HEK293 (cell line): ENCODE results near the gene GEMIN5.

Experiments used
- CTCF ChIA-PET: fragments of 350-600 bp; formaldehyde crosslinking; extraction: SDS; loops from one replicate; lab custom pipeline; 2021; ENCODE audit warnings: antibody characterized with exemption; lab: Yijun Ruan, JAX
- POLR2A ChIA-PET: fragments of 300-600 bp; formaldehyde crosslinking; extraction: SDS; loops from one replicate; lab custom pipeline; 2020; ENCODE audit warnings: antibody characterized with exemption, inconsistent platforms; lab: Yijun Ruan, JAX
- H3K27ac ChIP-seq: fragments of 200-500 bp; sonication (Bioruptor generic); 2 replicates; pipeline ENCODE4 v1.5.1; 2014; ENCODE audit warnings: low read depth, low read length, control low read depth, inconsistent platforms; ENCODE audit errors: extremely low read depth
- H3K36me3 ChIP-seq, 2 experiments: fragments of 200-500 bp in 1 of 2; sonication (Bioruptor generic) in 1 of 2; 1 replicate in 1 of 2; 2 replicates in 1 of 2; pipeline ENCODE4 v1.5.1; 2014 to 2017; ENCODE audit warnings: inconsistent platforms in 2 of 2, low read length in 2 of 2; ENCODE audit not compliant: control insufficient read depth in 2 of 2, insufficient read depth in 1 of 2
- H3K4me1 ChIP-seq: fragments of 200-500 bp; sonication (Bioruptor generic); 2 replicates; pipeline ENCODE4 v1.5.1; 2014; ENCODE audit warnings: mild to moderate bottlenecking, low read length, inconsistent platforms; ENCODE audit not compliant: control insufficient read depth, insufficient read depth
- H3K4me3 ChIP-seq: 2 replicates; pipeline ENCODE4 v1.5.1; 2011; ENCODE audit warnings: low read depth, mild to moderate bottlenecking, control low read depth, low read length, moderate library complexity
- H3K9me3 ChIP-seq: fragments of 200-500 bp; sonication (Bioruptor generic); 2 replicates; pipeline ENCODE4 v1.5.1; 2014; ENCODE audit warnings: low read depth, low read length, inconsistent platforms; ENCODE audit not compliant: control insufficient read depth, insufficient read depth
- ATF2 ChIP-seq: fragments of 450-650 bp; formaldehyde crosslinking; IDR thresholded peaks from 2 replicates; pipeline ENCODE4 v1.5.1; 2016; ENCODE audit warnings: missing biosample characterization, missing genetic modification characterization, low read depth
- PRDM10 ChIP-seq: fragments of 450-650 bp; formaldehyde crosslinking; IDR thresholded peaks from 2 replicates; pipeline ENCODE4 v1.5.1; 2016; ENCODE audit warnings: missing biosample characterization, missing genetic modification characterization
- PRDM4 ChIP-seq: fragments of 450-650 bp; formaldehyde crosslinking; IDR thresholded peaks from 2 replicates; pipeline ENCODE4 v1.5.1; 2017; ENCODE audit warnings: missing biosample characterization, missing genetic modification characterization
- SCRT2 ChIP-seq: fragments of 450-650 bp; formaldehyde crosslinking; IDR thresholded peaks from 2 replicates; pipeline ENCODE4 v1.5.1; 2016; ENCODE audit warnings: missing biosample characterization, missing genetic modification characterization
- SP7 ChIP-seq: fragments of 450-650 bp; formaldehyde crosslinking; IDR thresholded peaks from 2 replicates; pipeline ENCODE4 v1.5.1; 2016; ENCODE audit warnings: missing biosample characterization, missing genetic modification characterization
- YY2 ChIP-seq: fragments of 450-650 bp; formaldehyde crosslinking; IDR thresholded peaks from 2 replicates; pipeline ENCODE4 v1.5.1; 2016; ENCODE audit warnings: missing biosample characterization, missing genetic modification characterization
- ZBTB17 ChIP-seq: fragments of 450-650 bp; formaldehyde crosslinking; IDR thresholded peaks from 2 replicates; pipeline ENCODE4 v1.5.1; 2016; ENCODE audit warnings: missing biosample characterization, missing genetic modification characterization
- ZBTB21 ChIP-seq: fragments of 450-650 bp; formaldehyde crosslinking; IDR thresholded peaks from 2 replicates; pipeline ENCODE4 v1.5.1; 2017; ENCODE audit warnings: missing biosample characterization, missing genetic modification characterization
- ZBTB7A ChIP-seq: fragments of 450-650 bp; formaldehyde crosslinking; IDR thresholded peaks from 2 replicates; pipeline ENCODE4 v1.5.1; 2016; ENCODE audit warnings: low read depth, missing biosample characterization, missing genetic modification characterization
- ZFP37 ChIP-seq: fragments of 450-650 bp; formaldehyde crosslinking; IDR thresholded peaks from 2 replicates; pipeline ENCODE4 v1.5.1; 2016; ENCODE audit warnings: missing biosample characterization, missing genetic modification characterization
- ZFP69B ChIP-seq: fragments of 450-650 bp; formaldehyde crosslinking; IDR thresholded peaks from 2 replicates; pipeline ENCODE4 v1.5.1; 2016; ENCODE audit warnings: missing biosample characterization, missing genetic modification characterization
- ZNF132 ChIP-seq: fragments of 450-650 bp; formaldehyde crosslinking; IDR thresholded peaks from 2 replicates; pipeline ENCODE4 v1.5.1; 2017; ENCODE audit warnings: missing biosample characterization, missing genetic modification characterization, borderline replicate concordance
- ZNF175 ChIP-seq: fragments of 450-650 bp; formaldehyde crosslinking; IDR thresholded peaks from 2 replicates; pipeline ENCODE4 v1.5.1; 2016; ENCODE audit warnings: missing biosample characterization, missing genetic modification characterization
- ZNF362 ChIP-seq: fragments of 450-650 bp; formaldehyde crosslinking; IDR thresholded peaks from 2 replicates; pipeline ENCODE4 v1.5.1; 2016; ENCODE audit warnings: missing biosample characterization, missing genetic modification characterization
- ZNF48 ChIP-seq: fragments of 450-650 bp; formaldehyde crosslinking; IDR thresholded peaks from 2 replicates; pipeline ENCODE4 v1.5.1; 2016; ENCODE audit warnings: missing biosample characterization, missing genetic modification characterization
- ZNF521 ChIP-seq: fragments of 450-650 bp; formaldehyde crosslinking; IDR thresholded peaks from 2 replicates; pipeline ENCODE4 v1.5.1; 2017; ENCODE audit warnings: missing biosample characterization, mild to moderate bottlenecking, missing genetic modification characterization
- ZNF560 ChIP-seq: fragments of 450-650 bp; formaldehyde crosslinking; IDR thresholded peaks from 2 replicates; pipeline ENCODE4 v1.5.1; 2017; ENCODE audit warnings: missing biosample characterization, missing genetic modification characterization, borderline replicate concordance
- ZNF791 ChIP-seq: fragments of 450-650 bp; formaldehyde crosslinking; IDR thresholded peaks from 2 replicates; pipeline ENCODE4 v1.5.1; 2016; ENCODE audit warnings: missing biosample characterization, missing genetic modification characterization
- ZNF792 ChIP-seq: fragments of 450-650 bp; formaldehyde crosslinking; IDR thresholded peaks from 2 replicates; pipeline ENCODE4 v1.5.1; 2016; ENCODE audit warnings: missing biosample characterization, missing genetic modification characterization
- ZSCAN30 ChIP-seq: fragments of 450-650 bp; IDR thresholded peaks from 2 replicates; pipeline ENCODE4 v1.5.1; 2018; ENCODE audit warnings: missing biosample characterization, mild to moderate bottlenecking, missing genetic modification characterization, moderate library complexity

GEMIN5 gene

GRCh38 chr5:154885439-154885838, 52.6 kb downstream of the GEMIN5 start:
- ChIA-PET POLR2A (no interaction called here), CTCF (no interaction called here)
- Histone ChIP-seq H3K9me3 (no peaks in the 10 kb centered on the region), H3K4me3 (no peak overlapping the region), H3K36me3 (peaks cover 21 to 59% of the 10 kb centered on the region in 2 experiments), H3K4me1 (no peaks in the 10 kb centered on the region), H3K27ac (no peak overlapping the region)
- TF ChIP-seq ZBTB21 (tag by site-specific recombination) (no peak), ZSCAN30 (tag by site-specific recombination) (no peak), PRDM10 (no peak), ZNF132 (tag by site-specific recombination) (no peak), ZFP37 (tag by site-specific recombination) (no peak), ZNF175 (no peak), ZNF560 (tag by site-specific recombination) (no peak), ZBTB7A (tag by site-specific recombination) (no peak)

- H3K9me3 ChIP-seq = no peaks in the 10 kb centered on the region
- POLR2A ChIA-PET = no interaction called here
- TF ChIP-seq SCRT2 (tag by site-specific recombination) = peak; percentile 61
- TF ChIP-seq YY2 (tag by site-specific recombination) = no peak
- TF ChIP-seq, all 188 proteins: peak for 1
- peaks cover 15 to 50% of the 10 kb centered on the region in 2 experiments for H3K36me3 ChIP-seq
- H3K4me3 ChIP-seq = no peak overlapping the region
- H3K27ac ChIP-seq = no peak overlapping the region
- H3K4me1 ChIP-seq = no peaks in the 10 kb centered on the region
- CTCF ChIA-PET = no interaction called here
Measured at GRCh38 chr5:154884424-154884823, 53.6 kb downstream of the GEMIN5 start.

GRCh38 chr5:154881986-154882385, 56.0 kb downstream of the GEMIN5 start:
- ChIA-PET CTCF (interaction anchor here (0.7 kb wide), 1 partner anchor 55 kb away, joined by 3 read pairs; no protein-coding TSS in a partner anchor), POLR2A (no interaction called here)
- no peak overlapping the region for H3K27ac ChIP-seq
- H3K9me3 ChIP-seq = no peaks in the 10 kb centered on the region
- no peaks in the 10 kb centered on the region for H3K4me1 ChIP-seq
- no peak overlapping the region for H3K4me3 ChIP-seq
- no peak for TF ChIP-seq SP7
- no peak for TF ChIP-seq ZNF791 (tag by site-specific recombination)
- TF ChIP-seq ATF2 (tag by site-specific recombination) = no peak
- TF ChIP-seq ZNF521 (tag by site-specific recombination) = no peak
- no peak for TF ChIP-seq PRDM4 (tag by site-specific recombination)
- TF ChIP-seq ZFP69B (tag by site-specific recombination) = no peak
- TF ChIP-seq ZNF48 (tag by site-specific recombination) = no peak
- no peak for TF ChIP-seq ZNF792 (tag by site-specific recombination)
- no peak for TF ChIP-seq ZBTB7A (tag by site-specific recombination)
- TF ChIP-seq ZNF362 (tag by site-specific recombination) = no peak
- TF ChIP-seq ZBTB17 (tag by site-specific recombination) = no peak
- H3K36me3 ChIP-seq = peaks cover 5 to 37% of the 10 kb centered on the region in 2 experiments; a peak in 2 of 3 replicates
